ENCODE results near the gene KCNE3. TPM values are rescaled to one million over a fixed set of nuclear protein-coding genes. Genes with fewer than 3 reads are reported as not detected.

The KCNE3 gene
- total and polyA plus RNA-seq, 2 experiments from 2014 or later, result 2.3 to 10.6 TPM

- no peak for TF ChIP-seq NANOG (IDR thresholded peaks at IDR 0.05; ENCODE audit: borderline replicate concordance)
- no peak for TF ChIP-seq ZNF462 (CRISPR knock-in tag; IDR thresholded peaks at IDR 0.05)
- no peak for TF ChIP-seq EZH2phosphoT487 (IDR thresholded peaks at IDR 0.05; ENCODE audit: unreplicated experiment)
- TF ChIP-seq, protein P1, sequence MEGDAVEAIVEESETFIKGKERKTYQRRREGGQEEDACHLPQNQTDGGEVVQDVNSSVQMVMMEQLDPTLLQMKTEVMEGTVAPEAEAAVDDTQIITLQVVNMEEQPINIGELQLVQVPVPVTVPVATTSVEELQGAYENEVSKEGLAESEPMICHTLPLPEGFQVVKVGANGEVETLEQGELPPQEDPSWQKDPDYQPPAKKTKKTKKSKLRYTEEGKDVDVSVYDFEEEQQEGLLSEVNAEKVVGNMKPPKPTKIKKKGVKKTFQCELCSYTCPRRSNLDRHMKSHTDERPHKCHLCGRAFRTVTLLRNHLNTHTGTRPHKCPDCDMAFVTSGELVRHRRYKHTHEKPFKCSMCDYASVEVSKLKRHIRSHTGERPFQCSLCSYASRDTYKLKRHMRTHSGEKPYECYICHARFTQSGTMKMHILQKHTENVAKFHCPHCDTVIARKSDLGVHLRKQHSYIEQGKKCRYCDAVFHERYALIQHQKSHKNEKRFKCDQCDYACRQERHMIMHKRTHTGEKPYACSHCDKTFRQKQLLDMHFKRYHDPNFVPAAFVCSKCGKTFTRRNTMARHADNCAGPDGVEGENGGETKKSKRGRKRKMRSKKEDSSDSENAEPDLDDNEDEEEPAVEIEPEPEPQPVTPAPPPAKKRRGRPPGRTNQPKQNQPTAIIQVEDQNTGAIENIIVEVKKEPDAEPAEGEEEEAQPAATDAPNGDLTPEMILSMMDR (conservative IDR thresholded peaks at IDR 0.05; ENCODE audit: low read depth in 2 of 2), result no peak
- TF ChIP-seq STAT1 (IDR thresholded peaks at IDR 0.05; ENCODE audit: unreplicated experiment), result no peak
- no peak for TF ChIP-seq REST (IDR thresholded peaks at IDR 0.05; ENCODE audit: unreplicated experiment)
- TF ChIP-seq CREB1 (CRISPR knock-in tag; IDR thresholded peaks at IDR 0.05; ENCODE audit: low read depth), result no peak
- no peak for TF ChIP-seq ZNF331 (CRISPR knock-in tag; IDR thresholded peaks at IDR 0.05; ENCODE audit: low read depth)
- no peak for TF ChIP-seq ZNF114 (CRISPR knock-in tag; IDR thresholded peaks at IDR 0.05)
- no peak for ATAC-seq
- Histone ChIP-seq H3K36me3 (ENCODE audit: insufficient read depth) (peaks cover 7% of the 10 kb centered on the region; the same call in 1 of the 2 replicates), H3K27me3 (ENCODE audit: insufficient read depth) (no peaks in the 10 kb centered on the region), H3K4me3 (no peak overlapping the region), H3F3A (replicated peaks; ENCODE audit: low read depth) (no peaks in the 10 kb centered on the region), H3K4me2 (no peak overlapping the region), H3K79me2 (replicated peaks; ENCODE audit: insufficient read depth) (no peaks in the 10 kb centered on the region), H2AFZ (no peak overlapping the region), H3K9me2 (ENCODE audit: insufficient read depth) (no peaks in the 10 kb centered on the region), H3K4me1 (ENCODE audit: insufficient read depth) (no peaks in the 10 kb centered on the region), H3K27ac (ENCODE audit: low read depth) (no peak overlapping the region), H4K20me1 (replicated peaks; ENCODE audit: insufficient read depth) (no peaks in the 10 kb centered on the region)
- Mint-ChIP-seq H3K4me3 (no peak overlapping the region), H3K27ac (no peak overlapping the region), H3K4me1 (no peaks in the 10 kb centered on the region), H3K9me3 (peaks cover 22% of the 10 kb centered on the region; the same call in 2 of the 3 replicates), H3K36me3 (ENCODE audit: low read depth) (peaks cover 14% of the 10 kb centered on the region; the same call in 2 of the 3 replicates), H3K27me3 (ENCODE audit: insufficient read depth, low read depth, poor library complexity) (peaks cover 4% of the 10 kb centered on the region)
- no peak for DNase-seq (ENCODE audit: low spot score)
Measured at GRCh38 chr11:74505911-74506310, 38.6 kb upstream of the KCNE3 start.
